DMS153 (cell line): ENCODE results near the gene LDB2.

Experiments used
- DNase-seq: peaks from one replicate; lab custom pipeline; 2025; lab: John Stamatoyannopoulos, UW

The LDB2 gene

DNA sequence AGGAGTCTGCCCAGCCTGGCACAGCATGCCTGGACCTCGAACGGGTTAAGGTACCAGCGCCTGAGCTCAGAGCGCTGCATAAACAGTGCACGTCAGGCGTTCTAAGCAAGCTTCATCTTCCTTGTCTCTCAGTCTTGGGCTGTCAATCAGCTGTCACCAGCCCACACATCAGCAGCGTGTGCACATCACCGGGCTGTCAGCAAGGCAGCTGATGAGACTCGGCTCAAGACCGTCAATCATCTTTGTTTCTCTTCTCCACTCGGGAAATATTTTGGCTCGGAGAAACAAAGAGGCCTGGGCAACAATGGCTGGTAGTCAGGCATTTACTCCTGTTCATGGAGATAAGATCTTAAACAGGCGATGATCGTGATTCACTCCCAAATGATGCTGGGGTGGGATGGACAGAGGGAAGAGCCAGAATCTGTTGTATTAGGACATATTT lies 141.3 kb downstream of the LDB2 start:
- DNase-seq, result no peak

GRCh38 chr4:16754104-16754503 lies 144.3 kb downstream of the LDB2 start:
- DNase-seq, result no peak

- no peak for DNase-seq
These were observed 146.3 kb downstream of the LDB2 start for GRCh38 chr4:16752150-16752549.

GRCh38 chr4:16750882-16751642 lies 147.4 kb downstream of the LDB2 start:
- DNase-seq, result no peak

DNA sequence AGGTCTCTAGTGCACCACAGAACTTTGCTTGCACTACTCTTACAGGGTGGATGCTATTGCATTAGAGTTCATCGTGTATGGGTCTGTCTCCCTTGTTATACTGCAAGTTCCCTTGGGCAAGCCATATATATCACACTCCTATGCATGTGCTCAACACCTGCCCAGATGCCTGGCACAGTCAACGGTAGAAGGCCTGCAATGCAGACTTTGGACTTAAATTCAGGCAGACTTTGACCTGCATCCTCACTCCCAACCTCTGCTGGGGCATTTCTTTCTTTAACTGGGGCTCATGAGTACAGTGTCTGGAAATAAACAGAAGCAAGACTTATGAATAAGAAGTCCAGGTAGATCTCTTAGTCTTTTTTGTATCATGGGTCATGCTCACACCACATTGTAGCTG lies 148.2 kb downstream of the LDB2 start:
- no peak for DNase-seq

GRCh38 chr4:16745887-16746286 lies 152.6 kb downstream of the LDB2 start:
- no peak for DNase-seq

- DNase-seq, result no peak
These were observed 153.3 kb downstream of the LDB2 start for GRCh38 chr4:16745009-16745635.

DNA sequence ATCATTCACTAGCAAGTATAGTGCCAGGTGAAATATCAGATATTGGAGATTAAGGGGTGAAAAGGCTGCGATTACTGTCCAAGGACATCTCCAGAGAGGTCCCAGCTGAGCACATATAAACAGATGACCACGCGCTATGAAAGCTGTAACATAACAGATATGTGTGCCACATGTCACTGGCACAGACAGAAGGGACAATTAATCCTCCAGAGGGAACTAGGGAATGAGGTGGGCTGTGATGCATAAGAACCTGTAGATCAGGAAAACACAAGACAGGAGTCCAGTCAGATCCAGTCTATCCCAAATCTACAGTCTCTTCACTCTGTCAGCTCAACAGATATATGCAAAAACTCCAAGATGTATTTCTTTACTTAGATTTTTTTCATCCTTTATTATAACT lies 157.2 kb downstream of the LDB2 start:
- DNase-seq, result no peak

DNA sequence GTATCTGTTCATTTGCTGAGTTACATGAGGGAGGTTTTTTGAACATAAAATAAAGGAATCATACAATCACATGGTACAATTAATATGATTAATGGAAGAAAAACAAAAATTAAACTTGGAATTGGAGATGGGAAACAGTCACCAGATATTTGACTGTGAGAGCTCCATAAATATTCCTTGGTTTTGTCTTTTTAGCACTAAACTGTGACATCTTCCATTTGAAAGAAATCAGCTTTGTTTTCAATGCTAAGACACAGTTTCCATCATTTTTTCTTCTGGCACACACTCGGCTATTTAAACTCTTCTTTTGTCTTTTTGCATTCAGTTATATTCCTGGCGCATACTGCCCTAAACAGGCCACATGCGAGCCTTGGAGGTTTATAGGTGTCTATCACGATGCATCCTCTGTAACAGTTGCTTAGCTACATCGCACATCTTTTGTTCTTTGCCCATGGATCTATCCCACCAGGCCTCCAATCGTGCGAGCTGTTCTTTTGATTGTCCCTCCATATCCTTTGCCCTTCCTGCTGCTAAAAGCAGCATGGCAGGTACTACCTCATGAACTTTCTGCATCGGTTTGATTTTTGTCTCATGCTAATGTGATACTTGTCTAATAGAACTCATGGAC lies 158.3 kb downstream of the LDB2 start:
- DNase-seq, result no peak

- no peak for DNase-seq
These were observed 159.9 kb downstream of the LDB2 start for GRCh38 chr4:16738558-16738957.

- DNase-seq, result no peak
These were observed 164.9 kb downstream of the LDB2 start for GRCh38 chr4:16733509-16733908.

DNA sequence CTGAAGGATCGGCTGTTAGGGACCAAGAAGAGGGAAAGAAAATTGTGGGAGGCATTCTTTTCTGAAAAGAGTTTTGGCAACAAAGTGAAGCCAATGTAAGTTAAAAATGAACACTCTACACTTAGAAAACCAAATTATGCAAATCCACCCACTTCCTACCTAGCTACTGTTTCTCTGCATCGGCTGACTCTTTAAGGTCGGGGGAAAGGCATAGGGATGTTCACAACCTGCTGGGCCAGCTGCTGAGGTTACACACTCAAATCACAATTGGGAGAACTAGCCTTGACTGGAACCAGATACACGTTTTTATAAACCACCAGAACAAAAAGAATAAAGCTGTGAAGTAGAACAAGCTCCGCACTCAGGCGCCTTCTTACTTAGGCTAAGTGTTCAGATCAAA lies 165.7 kb downstream of the LDB2 start:
- no peak for DNase-seq

DNA sequence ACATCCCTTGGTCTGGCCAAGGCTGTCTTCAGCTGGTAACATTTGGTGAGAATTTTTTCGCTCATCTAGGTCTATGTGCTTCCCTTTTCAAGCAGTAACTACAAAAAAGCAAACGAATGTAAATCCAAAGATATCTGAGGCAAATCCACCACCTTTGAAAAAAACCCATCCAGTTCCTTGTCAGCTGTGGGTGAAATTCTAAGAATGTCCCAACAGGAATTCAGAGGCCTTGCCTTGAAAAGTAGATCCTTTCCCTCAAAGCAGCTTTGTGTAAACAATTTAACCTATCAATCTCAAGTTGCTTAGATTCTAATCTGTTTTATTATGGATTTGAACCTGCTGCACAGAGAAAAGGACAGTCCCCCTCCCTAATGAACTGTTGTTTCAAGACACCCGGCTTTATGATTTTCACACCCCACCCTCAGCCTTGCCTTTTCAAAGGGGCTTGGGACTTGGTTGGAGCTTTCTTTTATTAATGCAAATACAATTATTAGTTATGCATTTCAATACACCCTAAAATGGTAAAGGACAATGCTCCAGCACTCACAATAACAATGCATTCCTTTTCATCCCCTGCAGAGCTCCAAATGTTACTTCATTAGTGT lies 166.6 kb downstream of the LDB2 start:
- no peak for DNase-seq

DNA sequence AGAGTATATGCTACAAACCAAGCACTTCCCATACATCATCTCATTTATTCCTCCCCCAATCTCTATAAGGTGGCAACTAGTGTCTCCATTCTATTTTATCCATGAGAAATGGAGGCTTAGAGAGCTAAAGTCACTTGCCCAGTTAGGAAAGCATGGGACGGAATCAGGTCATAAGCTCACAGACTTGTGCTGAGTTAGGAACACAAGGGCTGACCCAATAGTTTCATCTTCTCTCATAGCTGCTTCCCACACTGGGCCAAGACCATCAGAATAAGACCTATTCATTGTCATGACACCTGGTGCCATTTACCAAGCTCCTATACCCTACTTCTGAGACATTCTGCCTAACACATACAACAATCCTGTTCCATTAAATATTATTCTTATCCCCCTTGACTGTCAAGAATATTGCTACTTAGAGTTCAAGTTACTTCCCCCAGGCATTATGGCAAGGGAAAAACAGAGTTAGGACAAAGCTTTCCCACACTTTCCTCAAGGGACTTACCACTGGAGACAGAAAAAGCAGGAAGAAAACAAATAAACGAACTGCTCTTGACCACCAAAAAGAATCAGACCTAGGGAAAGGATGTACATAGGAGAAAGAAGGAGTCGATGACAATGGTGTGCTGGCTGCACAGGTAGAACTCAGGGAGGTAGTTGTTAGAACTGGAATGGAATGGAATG lies 167.8 kb downstream of the LDB2 start:
- no peak for DNase-seq

DNA sequence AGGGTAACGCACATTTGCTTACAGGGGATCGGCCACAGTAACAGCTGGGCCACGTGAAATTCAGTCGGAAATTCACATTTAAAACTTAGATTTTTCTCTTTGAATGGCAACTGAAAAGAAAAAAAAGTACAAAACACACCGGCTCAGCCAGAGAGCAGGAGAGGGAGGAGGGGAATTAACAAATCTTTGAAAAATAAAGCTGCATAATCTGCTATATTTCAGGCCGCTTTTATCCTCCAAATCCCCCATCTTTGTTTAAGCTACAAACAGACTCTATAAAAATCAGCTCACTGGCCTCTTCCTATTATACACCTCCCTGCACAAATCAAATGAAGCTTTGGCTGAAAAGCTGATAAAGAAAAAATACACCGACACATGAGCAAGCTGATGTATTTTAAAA lies 169.1 kb downstream of the LDB2 start:
- no peak for DNase-seq

DNA sequence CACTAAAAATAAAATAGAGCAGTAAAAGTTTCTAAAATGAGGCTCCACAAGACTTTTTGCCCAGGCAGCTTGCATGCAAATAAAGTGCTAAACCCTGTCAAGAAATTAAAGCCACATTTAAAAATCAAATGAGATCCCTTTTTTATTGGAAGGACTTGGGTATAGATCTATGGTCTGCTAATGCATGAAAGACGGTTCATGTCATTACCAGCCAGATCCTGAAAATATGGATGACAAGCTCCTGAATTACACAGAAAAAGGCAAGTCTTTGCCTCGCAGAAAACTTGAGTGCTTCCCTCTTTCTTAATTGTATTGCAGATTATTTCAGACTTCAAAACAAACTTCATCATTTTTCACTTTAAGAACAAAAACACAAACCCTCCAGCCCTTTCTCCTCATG lies 169.6 kb downstream of the LDB2 start:
- DNase-seq, result no peak

GRCh38 chr4:16728111-16728510 lies 170.3 kb downstream of the LDB2 start:
- no peak for DNase-seq

DNA sequence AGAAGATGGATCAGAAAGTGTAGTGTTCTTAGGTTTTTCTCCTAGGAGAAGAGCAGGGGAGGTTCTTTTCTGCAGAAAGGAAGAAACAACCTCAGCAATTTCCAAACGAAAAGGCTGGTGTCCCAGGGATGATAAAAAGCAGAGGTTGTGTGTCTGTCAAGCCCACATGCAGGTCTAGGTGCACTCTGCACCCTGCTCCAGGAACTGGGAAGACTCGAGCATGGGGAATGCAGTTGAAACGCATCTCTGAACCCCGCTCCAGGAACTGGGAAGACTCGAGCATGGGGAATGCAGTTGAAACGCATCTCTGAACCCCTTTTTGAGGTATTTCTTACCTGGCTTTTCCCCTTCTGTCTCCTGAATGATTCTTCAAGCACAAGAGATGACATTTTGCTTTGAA lies 171.2 kb downstream of the LDB2 start:
- no peak for DNase-seq

GRCh38 chr4:16726368-16727050 lies 171.9 kb downstream of the LDB2 start:
- no peak for DNase-seq

- no peak for DNase-seq
These were observed 173.2 kb downstream of the LDB2 start for GRCh38 chr4:16725252-16725651.

DNA sequence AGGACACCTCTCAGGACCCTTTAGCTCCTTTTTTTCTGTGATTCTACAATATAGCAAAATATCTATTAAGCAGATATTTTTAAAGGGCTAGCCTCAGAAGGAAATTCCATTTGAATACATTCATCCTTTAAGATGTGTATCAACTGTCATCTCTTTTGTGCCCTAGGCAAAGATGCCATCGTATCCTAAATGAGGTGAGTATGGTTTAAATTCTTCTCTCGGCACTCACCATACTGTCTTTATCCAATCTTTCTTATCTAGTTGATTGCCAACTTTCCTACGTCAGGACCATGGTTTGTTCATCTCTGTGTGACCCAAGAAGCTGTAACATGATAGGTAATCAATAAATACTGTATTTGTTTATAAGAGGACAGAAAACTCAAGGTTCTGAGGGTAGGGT lies 176.0 kb downstream of the LDB2 start:
- no peak for DNase-seq
